Left lobe of liver (tissue), 2 donors: Measurements from ENCODE around the gene PTPN20. TPM values are rescaled to one million over a fixed set of nuclear protein-coding genes. Genes with fewer than 3 reads are reported as not detected.

Experiments
- ATAC-seq: fragments of 200-7000 bp; cut with Tn5 transposase; one replicate; pipeline ENCODE4 v1.9.1; 2020; ENCODE audit warnings: mild to moderate bottlenecking, moderate library complexity
- DNase-seq: peaks from one replicate; pipeline ENCODE4 v3.0.0-alpha.2; 2020; ENCODE audit warnings: low spot score
- total RNA-seq: library from RNA; stranded (reverse); gene quantifications from one replicate; pipeline ENCODE4 v1.2.1, GENCODE V29; 2021
- donor health status: DM: no; HTN: no; CAD: no; lungs with moderate emphysema.
- donor health status: DM: no; HTN: yes; CAD: no.

PTPN20 gene
- total RNA-seq, 1 donor from 2014 or later: 0.08 TPM

GRCh38 chr10:47031211-47031900 lies 120.1 kb downstream of the PTPN20 start:
- ATAC-seq: no peak
- peak; percentile 27 for DNase-seq

GRCh38 chr10:47031901-47032465 lies 120.8 kb downstream of the PTPN20 start:
- ATAC-seq (no peak), DNase-seq (peak; percentile 35)

GRCh38 chr10:47033081-47033480 lies 121.9 kb downstream of the PTPN20 start:
- DNase-seq (peak; percentile 22), ATAC-seq (no peak)

- ATAC-seq: no peak
- DNase-seq: no peak
Measured at GRCh38 chr10:47033541-47034270, 122.5 kb downstream of the PTPN20 start.

GRCh38 chr10:47034441-47035051 lies 123.3 kb downstream of the PTPN20 start:
- DNase-seq: no peak
- no peak for ATAC-seq

GRCh38 chr10:47035171-47035818 lies 124.1 kb downstream of the PTPN20 start:
- DNase-seq (no peak), ATAC-seq (no peak)

GRCh38 chr10:47035819-47036337 lies 124.7 kb downstream of the PTPN20 start:
- DNase-seq: no peak
- ATAC-seq: no peak

- no peak for DNase-seq
- ATAC-seq: no peak
Measured at GRCh38 chr10:47036771-47037170, 125.5 kb downstream of the PTPN20 start.

GRCh38 chr10:47037654-47038425 lies 126.6 kb downstream of the PTPN20 start:
- no peak for DNase-seq
- no peak for ATAC-seq

- no peak for DNase-seq
- peak; percentile 53 for ATAC-seq
Measured at GRCh38 chr10:47038881-47039561, 127.8 kb downstream of the PTPN20 start.

- ATAC-seq (no peak), DNase-seq (no peak)
Measured at GRCh38 chr10:47039562-47039913, 128.3 kb downstream of the PTPN20 start.

- no peak for ATAC-seq
- DNase-seq: no peak
Measured at GRCh38 chr10:47040041-47040491, 128.8 kb downstream of the PTPN20 start.

- DNase-seq (no peak), ATAC-seq (no peak)
Measured at GRCh38 chr10:47040681-47041080, 129.5 kb downstream of the PTPN20 start.

- no peak for DNase-seq
Measured at GRCh38 chr10:47041396-47042198, 130.4 kb downstream of the PTPN20 start.

GRCh38 chr10:47042199-47042473 lies 130.9 kb downstream of the PTPN20 start:
- ATAC-seq (no peak), DNase-seq (no peak)

More at GRCh38 chr10:47041396-47042198, 130.4 kb downstream of the PTPN20 start:
- no peak for ATAC-seq

GRCh38 chr10:47042780-47043750 lies 131.8 kb downstream of the PTPN20 start:
- ATAC-seq: no peak
- DNase-seq: no peak

- no peak for DNase-seq
Measured at GRCh38 chr10:47043928-47044538, 132.8 kb downstream of the PTPN20 start.

More at GRCh38 chr10:47043928-47044538, 132.8 kb downstream of the PTPN20 start:
- no peak for ATAC-seq
